ENCODE measurements around the gene ABHD17B. TPM values are rescaled to one million over a fixed set of nuclear protein-coding genes. Genes with fewer than 3 reads are reported as not detected.
A peak's percentile ranks its signal among the peaks of the same experiment; 100 is the strongest.

ABHD17B gene
- total RNA-seq, 2 experiments from 2014 or later = 15.5 to 16.5 TPM

GRCh38 chr9:71847892-71848291 lies 63.1 kb downstream of the ABHD17B start:
- intact Hi-C loops (cut with micrococcal nuclease) = no loop called here

GRCh38 chr9:71844808-71845207 lies 66.2 kb downstream of the ABHD17B start:
- Mint-ChIP-seq H3K36me3 (ENCODE audit: low read depth) (no peaks in the 10 kb centered on the region), H3K27ac (no peak overlapping the region), H3K9me3 (peaks cover 6% of the 10 kb centered on the region), H3K4me3 (no peak overlapping the region), H3K27me3 (no peaks in the 10 kb centered on the region), H3K4me1 (ENCODE audit: low read depth) (no peaks in the 10 kb centered on the region)
- CTCF ChIA-PET = interaction anchor here (1.2 kb wide), 1 partner anchor 47 kb away, joined by 3 read pairs; no protein-coding TSS in a partner anchor
- no peak for DNase-seq
- POLR2A ChIA-PET = no interaction called here
- no peak for ATAC-seq
- TF ChIP-seq CTCF (IDR thresholded peaks at IDR 0.05) = no peak
- intact Hi-C loops (cut with micrococcal nuclease) = no loop called here

More at GRCh38 chr9:71847892-71848291, 63.1 kb downstream of the ABHD17B start:
- ChIA-PET POLR2A (no interaction called here), CTCF (no interaction called here)
- Mint-ChIP-seq H3K36me3 (ENCODE audit: low read depth) (no peaks in the 10 kb centered on the region), H3K27ac (no peak overlapping the region), H3K27me3 (no peaks in the 10 kb centered on the region), H3K4me3 (no peak overlapping the region), H3K4me1 (ENCODE audit: low read depth) (peaks cover 1% of the 10 kb centered on the region), H3K9me3 (peaks cover 6% of the 10 kb centered on the region)
- DNase-seq = no peak
- ATAC-seq = no peak
- TF ChIP-seq CTCF (IDR thresholded peaks at IDR 0.05) = no peak

- ChIA-PET POLR2A (no interaction called here), CTCF (no interaction called here)
- intact Hi-C loops (cut with micrococcal nuclease) = no loop called here
- TF ChIP-seq CTCF (IDR thresholded peaks at IDR 0.05) = no peak
- DNase-seq (no peak), ATAC-seq (no peak)
- Mint-ChIP-seq H3K9me3 (peaks cover 4% of the 10 kb centered on the region), H3K4me3 (no peak overlapping the region), H3K4me1 (ENCODE audit: low read depth) (no peaks in the 10 kb centered on the region), H3K36me3 (ENCODE audit: low read depth) (no peaks in the 10 kb centered on the region), H3K27me3 (no peaks in the 10 kb centered on the region), H3K27ac (no peak overlapping the region)
These were observed 71.3 kb downstream of the ABHD17B start for GRCh38 chr9:71839668-71840067.

- Mint-ChIP-seq H3K4me1 (ENCODE audit: low read depth) (no peaks in the 10 kb centered on the region), H3K9me3 (peaks cover 5% of the 10 kb centered on the region), H3K36me3 (ENCODE audit: low read depth) (no peaks in the 10 kb centered on the region), H3K27me3 (no peaks in the 10 kb centered on the region), H3K4me3 (no peak overlapping the region), H3K27ac (no peak overlapping the region)
- CTCF ChIA-PET = interaction anchor here (1.0 kb wide), 1 partner anchor 16 kb away, joined by 4 read pairs; no protein-coding TSS in a partner anchor
- intact Hi-C loops (cut with micrococcal nuclease) = no loop called here
- POLR2A ChIA-PET = no interaction called here
- no peak for DNase-seq
- no peak for ATAC-seq
- TF ChIP-seq CTCF (IDR thresholded peaks at IDR 0.05) = peak; percentile 46
These were observed 75.4 kb downstream of the ABHD17B start for GRCh38 chr9:71835596-71835995.

GRCh38 chr9:71830929-71831328 lies 80.1 kb downstream of the ABHD17B start:
- ChIA-PET CTCF (interaction anchor here (1.4 to 1.5 kb wide), 2 partner anchors 14 to 24 kb away, joined by 3 to 4 read pairs; no protein-coding TSS in a partner anchor), POLR2A (no interaction called here)
- H3K9me3 Mint-ChIP-seq = peaks cover 5% of the 10 kb centered on the region
- H3K36me3 Mint-ChIP-seq (ENCODE audit: low read depth) = no peaks in the 10 kb centered on the region
- H3K27ac Mint-ChIP-seq = no peak overlapping the region
- no peaks in the 10 kb centered on the region for H3K27me3 Mint-ChIP-seq
- no peak for TF ChIP-seq CTCF (IDR thresholded peaks at IDR 0.05)
- H3K4me3 Mint-ChIP-seq = no peak overlapping the region
- ATAC-seq (no peak), DNase-seq (no peak)
- intact Hi-C loops (cut with micrococcal nuclease) = no loop called here
- no peaks in the 10 kb centered on the region for H3K4me1 Mint-ChIP-seq (ENCODE audit: low read depth)

All from activated CD8-positive, alpha-beta T cell treated with anti-CD3 and anti-CD28 coated beads for 36 hours (primary cell).